Transverse colon (tissue), 4 donors: ENCODE measurements around the gene HLA-DQA1.

ENCODE experiments used
- POLR2A ChIP-seq: fragments of 450-650 bp; IDR thresholded peaks from one replicate; pipeline ENCODE4 v1.6.1; 2016; ENCODE audit warnings: antibody characterized with exemption, mild to moderate bottlenecking, moderate library complexity
- POLR2AphosphoS5 ChIP-seq, 3 donors: sonication (generic); formaldehyde crosslinking; IDR thresholded peaks; one replicate each; pipeline ENCODE4 v1.6.1; 2016; ENCODE audit warnings: antibody characterized with exemption in 3 of 3
- TF ChIP-seq, protein P1 (sequence below), 5 experiments: fragments of 200-600 bp in 3 of 5; fragments of 450-650 bp in 2 of 5; sonication (generic) in 3 of 5; IDR thresholded peaks; 1 replicate in 2 of 5; 2 replicates in 3 of 5; pipeline ENCODE4 v1.5.1; 2016 to 2017; ENCODE audit warnings: antibody characterized with exemption in 5 of 5, inconsistent platforms in 3 of 5, mild to moderate bottlenecking in 2 of 5, moderate library complexity in 1 of 5

DNA sequence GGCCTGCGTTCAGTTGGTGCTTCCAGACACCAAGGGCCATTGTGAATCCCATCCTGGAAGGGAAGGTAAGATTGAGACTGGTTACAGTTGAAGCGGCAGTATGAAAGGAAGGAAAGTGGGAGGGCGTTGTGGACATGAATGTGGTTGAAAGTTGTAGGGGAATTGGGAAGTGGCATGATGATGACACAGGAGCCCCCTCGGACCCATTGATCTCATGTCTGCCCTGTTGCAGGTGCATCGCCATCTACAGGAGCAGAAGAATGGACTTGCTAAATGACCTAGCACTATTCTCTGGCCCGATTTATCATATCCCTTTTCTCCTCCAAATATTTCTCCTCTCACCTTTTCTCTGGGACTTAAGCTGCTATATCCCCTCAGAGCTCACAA, 5.5 kb downstream of the HLA-DQA1 start:
- TF ChIP-seq, protein P1, sequence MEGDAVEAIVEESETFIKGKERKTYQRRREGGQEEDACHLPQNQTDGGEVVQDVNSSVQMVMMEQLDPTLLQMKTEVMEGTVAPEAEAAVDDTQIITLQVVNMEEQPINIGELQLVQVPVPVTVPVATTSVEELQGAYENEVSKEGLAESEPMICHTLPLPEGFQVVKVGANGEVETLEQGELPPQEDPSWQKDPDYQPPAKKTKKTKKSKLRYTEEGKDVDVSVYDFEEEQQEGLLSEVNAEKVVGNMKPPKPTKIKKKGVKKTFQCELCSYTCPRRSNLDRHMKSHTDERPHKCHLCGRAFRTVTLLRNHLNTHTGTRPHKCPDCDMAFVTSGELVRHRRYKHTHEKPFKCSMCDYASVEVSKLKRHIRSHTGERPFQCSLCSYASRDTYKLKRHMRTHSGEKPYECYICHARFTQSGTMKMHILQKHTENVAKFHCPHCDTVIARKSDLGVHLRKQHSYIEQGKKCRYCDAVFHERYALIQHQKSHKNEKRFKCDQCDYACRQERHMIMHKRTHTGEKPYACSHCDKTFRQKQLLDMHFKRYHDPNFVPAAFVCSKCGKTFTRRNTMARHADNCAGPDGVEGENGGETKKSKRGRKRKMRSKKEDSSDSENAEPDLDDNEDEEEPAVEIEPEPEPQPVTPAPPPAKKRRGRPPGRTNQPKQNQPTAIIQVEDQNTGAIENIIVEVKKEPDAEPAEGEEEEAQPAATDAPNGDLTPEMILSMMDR (IDR thresholded peaks at IDR 0.05) = no peak
- no peak for TF ChIP-seq POLR2A
- no peak for TF ChIP-seq POLR2AphosphoS5 (IDR thresholded peaks at IDR 0.05)
